Activated gamma-delta T cell (primary cell): ENCODE data around the gene ABCB1.

ENCODE experiments used
- DNase-seq: peaks from one replicate; lab custom pipeline; 2025; lab: John Stamatoyannopoulos, UW

ABCB1 gene

DNA sequence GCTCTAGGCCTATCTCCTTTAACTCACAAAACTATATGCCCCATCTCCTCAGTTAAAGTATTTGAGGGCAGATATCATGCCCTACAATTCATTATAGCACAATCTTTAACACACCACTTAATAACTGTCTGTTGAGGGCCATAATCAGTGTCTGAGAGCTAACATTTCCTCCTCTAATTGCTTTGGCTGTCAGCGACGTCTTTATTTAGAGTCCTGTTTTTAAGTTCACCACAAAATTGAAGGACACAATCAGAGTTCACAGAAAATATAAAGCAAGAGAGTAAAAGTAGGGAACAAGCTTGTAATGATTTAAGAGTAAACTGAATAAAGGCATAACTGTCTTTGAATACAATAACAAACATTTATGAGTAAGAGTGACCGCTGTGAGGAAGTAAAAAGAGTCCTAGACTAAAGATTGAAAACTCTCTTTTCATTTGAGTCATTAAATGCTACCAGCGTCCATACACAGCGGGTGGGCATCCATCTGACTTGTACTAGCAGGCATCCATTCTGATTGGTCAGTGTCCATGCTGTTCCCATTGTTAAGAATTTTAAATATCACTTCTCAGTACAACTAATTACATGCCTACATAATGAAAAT, 86.8 kb downstream of the ABCB1 start:
- no peak for DNase-seq

GRCh38 chr7:87512906-87513305, 87.8 kb downstream of the ABCB1 start:
- no peak for DNase-seq

DNA sequence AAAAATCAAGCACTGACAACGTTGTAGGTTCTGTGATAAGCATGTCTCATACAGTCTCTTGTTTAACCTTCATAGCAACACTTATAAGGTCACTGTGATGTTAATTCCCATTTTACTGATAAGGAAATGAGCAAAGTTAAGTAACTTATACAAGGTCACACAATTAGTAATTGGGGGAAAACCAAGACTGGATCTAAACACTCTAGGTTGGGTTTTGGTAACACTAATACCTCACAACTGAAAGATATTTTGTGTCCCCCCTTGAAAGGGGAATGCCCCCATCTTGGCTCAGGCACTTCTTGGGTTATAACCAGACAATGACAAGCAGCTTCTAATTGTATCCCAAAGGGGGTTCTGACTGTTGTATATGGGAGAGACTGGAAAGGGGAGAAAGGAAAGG, 89.2 kb downstream of the ABCB1 start:
- no peak for DNase-seq

DNA sequence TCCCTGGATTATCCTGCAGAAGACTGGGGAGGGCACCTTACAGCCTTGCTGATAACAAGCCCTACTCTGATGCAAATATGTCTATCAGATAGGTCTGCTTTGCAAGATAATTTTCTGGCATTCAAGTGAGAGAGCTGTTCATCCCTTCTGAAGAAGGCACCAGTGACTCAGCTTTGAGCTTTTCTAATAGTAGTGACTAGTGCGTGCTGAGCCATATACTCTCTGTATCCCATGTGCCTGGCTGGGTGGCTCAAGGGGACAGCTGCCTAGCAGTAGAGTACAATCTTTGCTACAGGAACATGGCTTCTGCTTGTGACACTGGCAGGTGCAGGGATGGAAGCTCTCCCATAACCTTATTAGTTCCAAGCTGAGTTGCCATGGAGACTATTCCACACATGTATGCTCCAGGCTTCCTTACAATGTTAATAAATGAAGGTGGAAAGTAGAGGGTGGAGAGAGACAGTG, 90.2 kb downstream of the ABCB1 start:
- DNase-seq: no peak

GRCh38 chr7:87507446-87507845, 93.2 kb downstream of the ABCB1 start:
- no peak for DNase-seq

- no peak for DNase-seq
Observed at GRCh38 chr7:87506246-87507180, 94.2 kb downstream of the ABCB1 start.

DNA sequence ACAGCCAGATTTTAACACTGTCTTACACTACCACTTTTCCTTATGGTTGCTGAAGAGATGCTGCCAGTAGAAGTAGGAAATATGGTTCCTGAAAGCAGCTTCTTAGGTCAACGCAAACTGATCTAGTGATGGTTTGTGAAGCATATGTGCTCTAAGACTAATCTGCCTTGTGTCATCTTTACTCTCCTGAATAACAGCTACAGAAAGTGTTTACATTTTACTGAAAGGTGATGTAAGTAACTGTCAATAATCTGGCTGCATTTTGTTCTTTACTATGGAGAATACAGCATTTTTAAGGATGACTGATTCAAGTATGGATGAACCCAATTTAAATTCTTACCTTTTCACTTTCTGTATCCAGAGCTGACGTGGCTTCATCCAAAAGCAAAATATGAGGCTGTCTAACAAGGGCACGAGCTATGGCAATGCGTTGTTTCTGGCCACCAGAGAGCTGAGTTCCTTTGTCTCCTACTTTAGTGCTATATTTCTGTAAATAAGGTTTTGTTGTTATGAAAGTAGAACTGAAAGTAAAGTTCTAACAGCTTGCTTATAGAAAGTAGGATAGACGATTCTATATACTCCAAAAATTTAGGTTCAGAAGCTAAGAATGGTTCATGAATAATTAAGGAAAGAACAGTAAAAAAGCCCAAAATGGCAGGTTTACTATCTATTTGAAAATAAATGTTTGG, 95.0 kb downstream of the ABCB1 start:
- no peak for DNase-seq

DNA sequence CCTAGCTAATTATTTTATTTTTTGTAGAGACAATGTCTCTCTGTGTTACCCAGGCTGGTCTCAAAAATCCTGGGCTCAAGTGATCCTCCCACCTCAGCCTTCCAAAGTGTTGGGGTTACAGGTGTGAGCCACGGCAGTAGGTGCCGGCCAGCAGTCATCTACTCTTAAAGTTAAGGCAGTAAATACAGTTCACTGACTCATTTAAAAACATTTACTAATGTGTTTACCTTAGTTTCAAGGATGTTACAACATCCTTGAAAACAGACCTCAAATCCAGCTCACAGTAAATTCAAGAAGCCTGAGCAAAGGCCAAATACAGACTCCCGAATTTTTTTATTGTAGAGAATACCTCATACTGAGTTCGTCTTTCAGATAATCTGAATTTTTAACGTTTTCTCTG, 95.6 kb downstream of the ABCB1 start:
- DNase-seq: no peak

- no peak for DNase-seq
Observed at GRCh38 chr7:87499494-87499893, 101.2 kb downstream of the ABCB1 start.

GRCh38 chr7:87498893-87499292, 101.8 kb downstream of the ABCB1 start:
- DNase-seq: no peak

- no peak for DNase-seq
Observed at GRCh38 chr7:87497482-87497881, 103.2 kb downstream of the ABCB1 start.

DNA sequence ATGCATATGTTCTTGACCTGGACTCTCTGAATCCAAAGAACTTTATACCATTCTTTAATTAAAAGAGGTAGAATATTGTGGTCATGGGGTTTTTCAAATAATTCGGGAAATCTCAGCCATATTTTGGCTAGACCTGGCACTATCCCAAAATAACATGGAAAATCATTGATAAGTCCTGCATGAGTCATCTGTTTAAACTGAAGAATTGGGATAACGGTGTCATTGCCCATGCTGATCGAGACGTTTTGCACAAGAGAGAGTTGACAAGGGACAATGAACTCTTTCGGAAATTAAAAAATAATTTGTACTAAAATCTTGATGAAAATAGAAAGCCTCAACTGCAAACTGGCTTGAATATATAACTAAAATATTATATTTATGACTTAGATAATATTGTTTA, 105.3 kb downstream of the ABCB1 start:
- no peak for DNase-seq

DNA sequence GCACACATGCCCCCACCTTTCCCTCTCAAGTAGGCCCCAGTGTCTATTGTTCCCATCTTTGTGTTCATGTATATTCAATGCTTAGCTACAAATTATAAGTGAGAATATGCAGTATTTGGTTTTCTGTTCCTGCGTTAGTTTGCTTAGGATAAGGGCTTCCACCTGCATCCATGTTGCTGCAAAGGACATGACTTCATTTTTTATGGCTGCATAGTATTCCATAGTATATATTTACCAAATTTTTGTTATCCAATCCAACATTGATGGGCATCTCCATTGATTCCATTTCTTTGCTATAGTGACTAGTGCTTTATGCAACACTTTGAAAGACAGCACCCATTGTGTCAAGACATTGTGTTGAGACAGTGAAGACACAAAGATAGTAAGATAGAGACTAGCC, 106.2 kb downstream of the ABCB1 start:
- no peak for DNase-seq

DNA sequence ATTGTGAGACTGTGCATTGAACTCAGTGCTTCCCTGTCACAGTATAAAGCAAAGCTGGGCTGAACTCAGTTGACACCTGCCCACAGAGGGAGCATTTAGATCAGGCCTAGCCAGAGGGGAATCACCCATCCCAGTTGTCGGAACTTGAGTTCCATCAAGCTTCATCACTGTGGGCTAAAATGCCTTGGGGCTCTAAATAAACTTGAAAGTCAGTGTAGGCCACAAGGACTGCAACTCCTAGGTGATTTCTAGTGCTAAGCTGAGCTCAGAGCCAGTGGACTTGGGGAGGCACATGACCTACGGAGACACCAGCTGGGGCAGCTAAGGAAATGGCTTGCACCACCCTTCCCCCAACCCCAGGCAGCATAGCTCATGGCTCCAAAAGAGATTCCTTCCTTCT, 117.6 kb downstream of the ABCB1 start:
- no peak for DNase-seq

DNA sequence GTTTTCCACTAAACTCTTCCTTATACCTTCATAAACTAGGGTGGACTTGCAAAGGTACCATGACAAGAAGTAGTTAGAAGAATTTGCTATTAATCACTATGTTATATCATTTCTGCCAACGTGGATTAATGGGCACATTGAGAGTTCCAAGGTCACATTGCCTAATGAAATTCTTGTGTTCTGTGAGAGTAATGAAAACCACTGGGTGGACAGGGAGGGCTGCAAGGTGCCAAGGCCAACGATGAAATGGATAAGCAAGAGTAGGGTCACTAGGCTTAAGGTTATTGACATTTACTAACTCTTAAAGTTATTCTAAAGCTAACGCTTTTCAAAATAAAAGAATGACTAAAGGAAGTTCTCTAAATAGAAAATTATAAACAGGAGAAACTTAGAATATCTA, 118.6 kb downstream of the ABCB1 start:
- DNase-seq: no peak

DNA sequence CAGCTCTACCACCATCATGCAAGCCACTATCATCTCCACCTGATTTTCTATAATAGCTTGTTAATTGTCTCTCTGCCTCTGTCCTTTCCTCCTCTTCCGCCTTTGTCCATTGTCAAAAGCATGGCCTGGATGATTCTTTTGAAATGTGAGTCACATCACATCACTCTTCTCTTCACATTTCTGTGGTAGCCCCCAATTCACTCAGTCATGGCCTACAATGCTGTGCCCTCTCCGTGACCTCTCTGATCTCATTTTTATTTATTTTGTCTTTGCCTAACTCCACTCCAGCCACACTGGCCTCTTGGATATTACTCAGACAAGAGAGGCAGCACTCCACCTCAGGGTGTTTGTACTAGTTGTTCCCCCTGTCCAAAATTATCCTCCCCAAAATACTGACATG, 120.3 kb downstream of the ABCB1 start:
- DNase-seq: no peak

DNA sequence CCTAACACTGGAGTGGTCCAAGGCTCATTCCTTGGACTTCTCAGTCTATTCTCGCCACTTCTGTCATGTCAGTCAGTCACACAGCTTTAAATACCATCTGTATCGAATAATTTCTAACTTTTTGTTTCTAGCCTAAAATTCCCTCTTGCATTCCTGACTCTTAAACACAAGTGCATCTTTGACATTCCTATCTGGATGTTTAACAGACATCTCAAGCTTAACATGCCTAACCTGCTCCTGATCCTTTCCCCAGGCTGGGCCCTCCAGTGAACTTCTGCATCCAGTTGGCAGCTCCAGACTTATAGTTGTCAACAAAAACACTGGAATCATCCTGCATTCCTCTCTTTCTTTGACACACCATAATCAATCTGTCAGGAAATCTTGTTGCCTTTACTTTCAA, 120.7 kb downstream of the ABCB1 start:
- DNase-seq: no peak

DNA sequence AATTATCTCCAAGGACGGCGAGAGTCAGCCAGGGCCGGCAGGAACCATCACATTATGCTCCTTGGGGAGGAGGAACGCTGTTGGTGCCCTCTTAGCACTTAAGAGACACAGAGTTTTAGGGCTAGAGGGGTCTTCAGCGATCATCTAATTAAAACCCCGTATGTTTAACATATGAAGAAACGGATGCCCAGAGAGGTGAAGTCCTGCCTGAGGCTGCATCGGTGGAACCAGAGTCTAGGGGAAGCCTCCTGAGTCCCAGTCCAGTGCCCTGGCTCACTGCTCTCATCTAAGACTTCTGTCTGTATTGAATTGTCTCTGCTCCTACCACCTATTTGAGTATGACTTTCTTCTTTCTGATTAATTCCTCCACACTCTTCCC, 124.5 kb downstream of the ABCB1 start:
- no peak for DNase-seq

- no peak for DNase-seq
Observed at GRCh38 chr7:87475359-87476178, 125.1 kb downstream of the ABCB1 start, which contains the start of gene ABCB4. TSS of gene ABCB4 (minus strand) at chr7:87475680. CDS start at chr7:87475465, 215 bp downstream.

DNA sequence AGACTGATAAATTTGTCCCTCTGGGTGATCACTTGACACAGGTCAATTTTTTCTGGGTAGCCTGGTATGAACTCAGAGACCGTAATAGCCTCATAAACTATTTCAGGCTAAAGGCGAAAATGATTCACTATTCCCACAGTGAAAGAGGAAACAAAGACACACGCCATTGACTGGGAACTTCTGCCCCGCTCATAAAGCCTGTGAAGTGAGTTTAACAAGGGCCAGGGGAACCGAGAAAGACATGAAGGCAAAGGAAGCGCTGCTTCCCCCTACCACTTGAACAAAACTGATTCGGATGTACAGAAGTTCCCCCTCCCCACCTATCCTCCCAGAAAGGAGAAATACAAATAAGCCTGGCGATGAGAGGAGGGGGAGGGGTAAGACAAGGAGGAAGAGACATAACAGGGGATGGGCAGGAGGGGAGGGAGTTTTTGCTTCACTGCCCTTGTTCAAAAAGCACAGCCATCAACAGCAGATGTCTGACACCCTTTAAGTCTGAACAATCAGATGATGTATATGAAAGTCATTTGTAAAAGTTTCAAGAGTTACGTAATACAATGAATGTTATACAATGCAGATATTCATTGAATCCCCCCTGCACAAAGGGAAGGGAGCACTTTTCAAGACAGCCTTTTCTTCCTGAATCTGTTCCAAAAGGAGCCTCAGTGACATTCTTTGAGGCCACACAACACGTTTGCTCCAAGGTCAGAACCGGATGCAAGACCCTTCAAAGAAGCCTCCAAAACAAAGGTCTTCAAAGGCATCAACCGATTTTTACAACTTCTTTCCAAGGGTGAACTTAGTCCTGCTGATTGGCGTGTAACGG, 125.9 kb downstream of the ABCB1 start:
- DNase-seq: no peak

DNA sequence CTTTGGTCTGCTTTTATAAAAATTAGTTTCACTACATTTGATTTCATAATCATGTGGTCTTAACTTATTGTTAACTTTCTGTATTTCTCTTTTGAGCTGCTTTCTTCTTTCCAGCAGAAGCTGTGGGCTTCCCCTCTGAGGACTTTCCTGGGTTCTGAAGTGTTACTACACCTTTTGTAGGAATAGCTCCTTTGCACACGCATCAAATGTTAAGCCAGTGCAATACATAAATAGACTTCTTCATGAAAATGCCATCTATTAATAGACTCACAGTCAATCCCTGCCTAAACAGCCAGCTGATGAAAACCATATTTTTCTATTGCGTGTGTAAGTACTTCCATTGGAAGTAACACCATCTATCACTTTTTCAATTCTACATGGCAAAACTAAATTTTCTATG, 126.7 kb downstream of the ABCB1 start:
- no peak for DNase-seq
